IMR-90 (cell line): ENCODE results near the gene VAMP5. TPM values are rescaled to one million over a fixed set of nuclear protein-coding genes. Genes with fewer than 3 reads are reported as not detected.
A peak's percentile ranks its signal among the peaks of the same experiment; 100 is the strongest.

Experiments
- ATAC-seq: fragments of 200-7000 bp; cut with Tn5 transposase; 2 replicates; pipeline ENCODE4 v1.9.1; 2020; ENCODE audit warnings: low read depth, mild to moderate bottlenecking, moderate library complexity
- BruUV-seq: library from RNA; stranded (reverse); fragments of 400-500 nt; replicated peaks from 2 replicates; lab custom pipeline; 2021; lab: Mats Ljungman, UMichigan
- CTCF ChIA-PET: fragments of 300-600 bp; formaldehyde crosslinking; extraction: SDS; loops from one replicate; lab custom pipeline; 2021; ENCODE audit warnings: antibody characterized with exemption; lab: Yijun Ruan, JAX
- POLR2A ChIA-PET: fragments of 300-600 bp; sonication (Branson Sonifier 250); formaldehyde crosslinking; loops from one replicate; lab custom pipeline; 2022; ENCODE audit warnings: antibody characterized with exemption; ENCODE audit not compliant: unreplicated experiment; lab: Charles Lee
- DNase-seq: peaks from one replicate; pipeline ENCODE4 v3.0.0; 2013
- H2AFZ ChIP-seq: replicated peaks from 2 replicates; pipeline ENCODE3; 2013; ENCODE audit warnings: low read length, mild to moderate bottlenecking; ENCODE audit not compliant: poor library complexity
- H2AK5ac ChIP-seq: 2 replicates; pipeline ENCODE4 v1.6.1; 2013; ENCODE audit warnings: low read depth, low read length, inconsistent platforms
- H2AK9ac ChIP-seq: replicated peaks from 2 replicates; pipeline ENCODE3; 2013; ENCODE audit warnings: mild to moderate bottlenecking, low read depth, low read length, moderate library complexity; ENCODE audit not compliant: poor library complexity
- H2BK120ac ChIP-seq: 2 replicates; pipeline ENCODE4 v1.6.1; 2013; ENCODE audit warnings: low read depth, low read length, inconsistent platforms
- H2BK15ac ChIP-seq: 3 replicates; pipeline ENCODE4 v1.6.1; 2013; ENCODE audit warnings: low read depth, low read length, inconsistent platforms
- H2BK20ac ChIP-seq: 2 replicates; pipeline ENCODE4 v1.6.1; 2013; ENCODE audit warnings: low read depth, mild to moderate bottlenecking, inconsistent platforms, low read length, moderate library complexity
- H2BK5ac ChIP-seq: 2 replicates; pipeline ENCODE4 v1.6.1; 2013; ENCODE audit warnings: mild to moderate bottlenecking, low read depth, low read length, inconsistent platforms; ENCODE audit not compliant: poor library complexity, severe bottlenecking
- H3K14ac ChIP-seq: replicated peaks from 2 replicates; pipeline ENCODE4 v1.6.1; 2013; ENCODE audit warnings: low read depth, low read length, inconsistent platforms
- H3K18ac ChIP-seq: 2 replicates; pipeline ENCODE4 v1.6.1; 2013; ENCODE audit warnings: low read depth, low read length, control low read depth
- H3K23ac ChIP-seq: 2 replicates; pipeline ENCODE4 v1.6.1; 2013; ENCODE audit warnings: low read depth, low read length, inconsistent platforms
- H3K27ac ChIP-seq: 2 replicates; pipeline ENCODE4 v1.5.1; 2013; ENCODE audit warnings: mild to moderate bottlenecking, control low read depth, low read length; ENCODE audit not compliant: insufficient read depth
- H3K27me3 ChIP-seq: 2 replicates; pipeline ENCODE4 v1.6.1; 2013; ENCODE audit warnings: low read length; ENCODE audit not compliant: control insufficient read depth, insufficient read depth
- H3K36me3 ChIP-seq: 2 replicates; pipeline ENCODE4 v1.6.1; 2013; ENCODE audit warnings: low read length, mixed read lengths; ENCODE audit not compliant: control insufficient read depth, insufficient read depth
- H3K4ac ChIP-seq: 2 replicates; pipeline ENCODE4 v1.6.1; 2013; ENCODE audit warnings: low read depth, low read length, inconsistent platforms
- H3K4me1 ChIP-seq: 2 replicates; pipeline ENCODE4 v1.6.1; 2013; ENCODE audit warnings: low read length, mixed read lengths; ENCODE audit not compliant: control insufficient read depth, insufficient read depth
- H3K4me2 ChIP-seq: 2 replicates; pipeline ENCODE4 v1.6.1; 2013; ENCODE audit warnings: low read depth, mild to moderate bottlenecking, control low read depth, low read length, moderate library complexity
- H3K4me3 ChIP-seq: 2 replicates; pipeline ENCODE4 v1.5.1; 2013; ENCODE audit warnings: low read depth, mild to moderate bottlenecking, control low read depth, low read length, moderate library complexity; ENCODE audit not compliant: insufficient read depth
- H3K56ac ChIP-seq: 2 replicates; pipeline ENCODE4 v1.6.1; 2013; ENCODE audit warnings: low read length, inconsistent platforms; ENCODE audit not compliant: insufficient read depth; ENCODE audit errors: extremely low read depth
- H3K79me1 ChIP-seq, 2 experiments: 2 replicates each; pipeline ENCODE4 v1.6.1; 2013; ENCODE audit warnings: low read length in 2 of 2, inconsistent platforms in 1 of 2, low read depth in 1 of 2
- H3K9ac ChIP-seq: 2 replicates; pipeline ENCODE4 v1.6.1; 2013; ENCODE audit warnings: low read depth, low read length, control low read depth
- H3K9me1 ChIP-seq: 2 replicates; pipeline ENCODE4 v1.6.1; 2013; ENCODE audit warnings: low read length, inconsistent platforms; ENCODE audit not compliant: insufficient read depth
- H3K9me3 ChIP-seq: 2 replicates; pipeline ENCODE4 v1.6.1; 2013; ENCODE audit warnings: low read length; ENCODE audit not compliant: control insufficient read depth, insufficient read depth
- H4K20me1 ChIP-seq: 2 replicates; pipeline ENCODE4 v1.6.1; 2013; ENCODE audit warnings: low read length, inconsistent platforms; ENCODE audit not compliant: insufficient read depth
- H4K5ac ChIP-seq: 2 replicates; pipeline ENCODE4 v1.6.1; 2013; ENCODE audit warnings: mild to moderate bottlenecking, low read depth, low read length, control low read depth
- H4K8ac ChIP-seq, 2 experiments: 2 replicates each; pipeline ENCODE4 v1.6.1; 2013; ENCODE audit warnings: low read depth in 2 of 2, low read length in 2 of 2, control low read depth in 1 of 2, inconsistent platforms in 1 of 2
- H4K91ac ChIP-seq: 2 replicates; pipeline ENCODE4 v1.6.1; 2013; ENCODE audit warnings: low read depth, low read length, inconsistent platforms; ENCODE audit not compliant: insufficient read depth
- BHLHE40 ChIP-seq: fragments of 150-350 bp; IDR thresholded peaks from 2 replicates; pipeline ENCODE4 v1.6.1; 2016; ENCODE audit warnings: mild to moderate bottlenecking, low read depth, low read length
- CEBPB ChIP-seq: IDR thresholded peaks from 2 replicates; pipeline ENCODE4 v1.6.1; 2012; ENCODE audit warnings: low read depth, low read length, improper control_type of control experiment
- CHD1 ChIP-seq: IDR thresholded peaks from 2 replicates; pipeline ENCODE4 v1.6.1; 2012; ENCODE audit warnings: low read depth, low read length, improper control_type of control experiment
- FOS ChIP-seq: fragments of 150-350 bp; IDR thresholded peaks from 2 replicates; pipeline ENCODE4 v1.6.1; 2016; ENCODE audit warnings: low read depth, low read length
- MAFK ChIP-seq: IDR thresholded peaks from 2 replicates; pipeline ENCODE4 v1.6.1; 2012; ENCODE audit warnings: low read depth, low read length, improper control_type of control experiment
- MAZ ChIP-seq: IDR thresholded peaks from 2 replicates; pipeline ENCODE4 v1.6.1; 2012; ENCODE audit warnings: low read depth, mild to moderate bottlenecking, low read length, improper control_type of control experiment, moderate library complexity, borderline replicate concordance
- MXI1 ChIP-seq: IDR thresholded peaks from 2 replicates; pipeline ENCODE4 v1.6.1; 2012; ENCODE audit warnings: low read depth, mild to moderate bottlenecking, low read length, moderate library complexity, borderline replicate concordance
- POLR2A ChIP-seq: IDR thresholded peaks from 2 replicates; pipeline ENCODE4 v1.6.1; 2012; ENCODE audit warnings: mild to moderate bottlenecking, low read depth, low read length
- RAD21 ChIP-seq: IDR thresholded peaks from 2 replicates; pipeline ENCODE4 v1.6.1; 2012; ENCODE audit warnings: low read length, improper control_type of control experiment
- RCOR1 ChIP-seq: IDR thresholded peaks from 2 replicates; pipeline ENCODE4 v1.6.1; 2012; ENCODE audit warnings: mild to moderate bottlenecking, low read length, improper control_type of control experiment; ENCODE audit not compliant: insufficient replicate concordance
- SMC3 ChIP-seq: fragments of 150-350 bp; IDR thresholded peaks from 2 replicates; pipeline ENCODE4 v1.6.1; 2016; ENCODE audit warnings: low read depth, mild to moderate bottlenecking, antibody characterized with exemption, low read length, moderate library complexity
- WGBS, 2 experiments: methylation state at CpG; one replicate each; pipeline versions ENCODE4 v1.1.5 to v1.1.7; 2013; ENCODE audit warnings: missing lambda C conversion rate in 2 of 2; ENCODE audit not compliant: insufficient read length in 1 of 2; ENCODE audit errors: extremely low coverage in 2 of 2; 5-methylcytosine and 5-hydroxymethylcytosine counted together
- dilution Hi-C: fragments of 300-500 bp; cut with HindIII; formaldehyde crosslinking; loops from one replicate; pipeline ENCODE4 v1.14.3; 2018; ENCODE audit warnings: low sequenced_read_pairs; ENCODE audit not compliant: unreplicated experiment
- in situ Hi-C: fragments of 300-500 bp; cut with MboI; formaldehyde crosslinking; loops from 3 replicates; pipeline ENCODE4 v1.14.3; 2019; ENCODE audit warnings: low sequenced_read_pairs, inconsistent platforms, mixed read lengths
- intact Hi-C: fragments of 100-400 bp; cut with micrococcal nuclease; formaldehyde crosslinking; loops from 2 replicates; pipeline ENCODE4 v1.10.0; 2022
- polyA plus RNA-seq, 3 experiments: library from polyadenylated mRNA; depleted of rRNA; stranded (reverse); fragments of >200 nt; gene quantifications; 2 replicates each; pipeline ENCODE4 v1.2.3, GENCODE V29; 2012; ENCODE audit warnings: low replicate concordance in 1 of 3
- total RNA-seq: library from RNA; depleted of rRNA; stranded (reverse); fragments of >200 nt; gene quantifications from 2 replicates; pipeline ENCODE4 v1.2.3, GENCODE V29; 2012
- TF ChIP-seq, protein P1 (sequence below): conservative IDR thresholded peaks from 2 replicates; pipeline ENCODE4 v1.5.1; 2012; ENCODE audit warnings: mild to moderate bottlenecking, low read depth, low read length, improper control_type of control experiment
- TF ChIP-seq, protein P2 (sequence below): fragments of 150-350 bp; IDR thresholded peaks from 2 replicates; pipeline ENCODE4 v1.6.1; 2016; ENCODE audit warnings: low read depth, mild to moderate bottlenecking, low read length, moderate library complexity, borderline replicate concordance

Gene VAMP5
- total and polyA plus RNA-seq, 2 of the 4 experiments (the other 2 are of a cell fraction), result 13.8 to 103 TPM

DNA sequence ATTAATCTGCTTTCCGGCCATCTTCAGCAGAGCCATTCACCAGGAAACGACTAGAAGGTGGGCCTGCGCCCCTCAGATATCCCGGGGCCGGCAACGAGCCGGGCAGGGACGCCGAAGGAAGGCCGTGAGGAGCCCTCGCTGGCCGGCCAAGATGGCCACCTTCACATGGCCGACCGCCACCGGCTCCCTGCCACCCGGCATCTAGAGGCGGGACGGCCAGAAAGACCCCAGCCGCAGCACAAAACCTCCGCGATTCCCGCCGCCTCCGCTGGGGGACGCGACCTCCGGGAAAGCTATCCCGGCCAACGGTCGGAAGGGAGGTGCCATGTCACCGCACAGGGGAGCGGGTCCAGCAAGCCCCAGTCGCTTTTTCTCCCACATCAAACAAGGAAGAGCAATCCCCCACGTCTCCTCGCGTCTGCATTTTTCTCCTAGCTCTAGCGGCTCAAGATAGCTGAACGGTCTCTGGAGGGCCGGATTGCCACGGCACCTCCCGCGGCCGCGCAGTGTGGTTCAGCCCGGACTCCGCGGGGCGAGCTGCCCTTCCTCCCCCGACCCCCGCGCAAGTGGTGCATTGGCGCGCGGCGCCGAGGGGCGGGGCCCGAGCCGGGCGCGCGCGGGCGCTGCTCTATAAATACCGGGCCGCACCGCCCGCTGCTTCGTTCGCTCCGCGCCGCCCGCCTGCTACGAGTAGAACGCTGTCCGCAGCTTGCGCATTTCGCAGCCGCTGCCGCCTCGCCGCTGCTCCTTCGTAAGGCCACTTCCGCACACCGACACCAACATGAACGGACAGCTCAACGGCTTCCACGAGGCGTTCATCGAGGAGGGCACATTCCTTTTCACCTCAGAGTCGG is 45.5 kb upstream of the VAMP5 start, which contains the start of gene MAT2A:
TSS of gene MAT2A (plus strand) at position 662 of the 854 bp plus-strand sequence. CDS start at position 782, 120 bp downstream.
- BruUV-seq, result TSS peak; percentile 78
- peak within 1 kb of the TSS; percentile 99 for H2BK120ac ChIP-seq
- H3K56ac ChIP-seq, result peak within 1 kb of the TSS; percentile 100
- intact Hi-C loops, result loop anchor here (1.0 to 10.0 kb wide), 5 partner anchors 32 to 474 kb away; no protein-coding TSS in a partner anchor
- peak within 1 kb of the TSS; percentile 100 for H2AK9ac ChIP-seq
- peaks cover 18% of the 10 kb centered on the region for H3K36me3 ChIP-seq
- H3K79me1 ChIP-seq, result peaks cover 20 to 41% of the 10 kb centered on the region in 2 experiments
- in situ Hi-C loops, result no loop called here
- peak within 1 kb of the TSS; percentile 85 for H3K4me2 ChIP-seq
- H3K27ac ChIP-seq, result peak within 1 kb of the TSS; percentile 92
- H3K9ac ChIP-seq, result peak within 1 kb of the TSS; percentile 97
- ChIA-PET CTCF (interaction anchor here (0.8 to 2.4 kb wide), 8 partner anchors 8 to 119 kb away, joined by 3 to 7 read pairs (median 3); no protein-coding TSS in a partner anchor), POLR2A (interaction anchor here (0.6 to 3.6 kb wide), 14 partner anchors 12 to 119 kb away, joined by 3 to 42 read pairs (median 4); no protein-coding TSS in a partner anchor)
- H4K8ac ChIP-seq, result peak within 1 kb of the TSS; percentile 97 to 99
- H3K4me1 ChIP-seq, result peaks cover 8% of the 10 kb centered on the region
- H3K18ac ChIP-seq, result peak within 1 kb of the TSS; percentile 98
- peak within 1 kb of the TSS; percentile 99 for H2BK15ac ChIP-seq
- H3K4me3 ChIP-seq, result peak within 1 kb of the TSS; percentile 78
- peaks cover 47% of the 10 kb centered on the region for H4K20me1 ChIP-seq
- no peaks in the 10 kb centered on the region for H3K27me3 ChIP-seq
- ATAC-seq (peak; percentile 85), DNase-seq (peak; percentile 90)
- H3K9me3 ChIP-seq, result no peaks in the 10 kb centered on the region
- peak within 1 kb of the TSS; percentile 100 for H3K4ac ChIP-seq
- H2AK5ac ChIP-seq, result peak within 1 kb of the TSS; percentile 98
- H2BK5ac ChIP-seq, result peak within 1 kb of the TSS; percentile 94
- peak within 1 kb of the TSS; percentile 99 for H3K23ac ChIP-seq
- WGBS, 2 experiments, result 0% methylated on average over 66 of the region's 92 CpGs; no CpG with 5 or more reads in 1 of the 2 experiments
- peak within 1 kb of the TSS; percentile 99 for H2BK20ac ChIP-seq
- dilution Hi-C loops, result no loop called here
- peak within 1 kb of the TSS; percentile 94 for H2AFZ ChIP-seq
- peak within 1 kb of the TSS; percentile 100 for H4K91ac ChIP-seq
- H3K14ac ChIP-seq, result peak within 1 kb of the TSS; percentile 100
- peaks cover 8% of the 10 kb centered on the region; the same call in 1 of the 2 replicates for H3K9me1 ChIP-seq
- H4K5ac ChIP-seq, result peak within 1 kb of the TSS; percentile 95
- TF ChIP-seq CEBPB (no peak), MAZ (peak; percentile 95; the same call in 1 of the 2 replicates), RAD21 (peak; percentile 50), POLR2A (peak; percentile 100), SMC3 (peak; percentile 40), MAFK (no peak), FOS (no peak), CHD1 (peak; percentile 94; the same call in 1 of the 2 replicates), RCOR1 (no peak), MXI1 (peak; percentile 50; the same call in 1 of the 2 replicates), BHLHE40 (peak; percentile 97)
- TF ChIP-seq, protein P1, sequence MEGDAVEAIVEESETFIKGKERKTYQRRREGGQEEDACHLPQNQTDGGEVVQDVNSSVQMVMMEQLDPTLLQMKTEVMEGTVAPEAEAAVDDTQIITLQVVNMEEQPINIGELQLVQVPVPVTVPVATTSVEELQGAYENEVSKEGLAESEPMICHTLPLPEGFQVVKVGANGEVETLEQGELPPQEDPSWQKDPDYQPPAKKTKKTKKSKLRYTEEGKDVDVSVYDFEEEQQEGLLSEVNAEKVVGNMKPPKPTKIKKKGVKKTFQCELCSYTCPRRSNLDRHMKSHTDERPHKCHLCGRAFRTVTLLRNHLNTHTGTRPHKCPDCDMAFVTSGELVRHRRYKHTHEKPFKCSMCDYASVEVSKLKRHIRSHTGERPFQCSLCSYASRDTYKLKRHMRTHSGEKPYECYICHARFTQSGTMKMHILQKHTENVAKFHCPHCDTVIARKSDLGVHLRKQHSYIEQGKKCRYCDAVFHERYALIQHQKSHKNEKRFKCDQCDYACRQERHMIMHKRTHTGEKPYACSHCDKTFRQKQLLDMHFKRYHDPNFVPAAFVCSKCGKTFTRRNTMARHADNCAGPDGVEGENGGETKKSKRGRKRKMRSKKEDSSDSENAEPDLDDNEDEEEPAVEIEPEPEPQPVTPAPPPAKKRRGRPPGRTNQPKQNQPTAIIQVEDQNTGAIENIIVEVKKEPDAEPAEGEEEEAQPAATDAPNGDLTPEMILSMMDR, result peak; percentile 66
- TF ChIP-seq, protein P2, sequence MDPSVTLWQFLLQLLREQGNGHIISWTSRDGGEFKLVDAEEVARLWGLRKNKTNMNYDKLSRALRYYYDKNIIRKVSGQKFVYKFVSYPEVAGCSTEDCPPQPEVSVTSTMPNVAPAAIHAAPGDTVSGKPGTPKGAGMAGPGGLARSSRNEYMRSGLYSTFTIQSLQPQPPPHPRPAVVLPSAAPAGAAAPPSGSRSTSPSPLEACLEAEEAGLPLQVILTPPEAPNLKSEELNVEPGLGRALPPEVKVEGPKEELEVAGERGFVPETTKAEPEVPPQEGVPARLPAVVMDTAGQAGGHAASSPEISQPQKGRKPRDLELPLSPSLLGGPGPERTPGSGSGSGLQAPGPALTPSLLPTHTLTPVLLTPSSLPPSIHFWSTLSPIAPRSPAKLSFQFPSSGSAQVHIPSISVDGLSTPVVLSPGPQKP, result no peak
